Mesenchymal stem cell (in vitro differentiated cells and primary cell): ENCODE measurements around the gene CHAC2.
A peak's percentile ranks its signal among the peaks of the same experiment; 100 is the strongest.

Experiments used
- DNase-seq: peaks from one replicate; pipeline ENCODE4 v3.0.0-alpha.2; 2013
- H2AFZ ChIP-seq: one replicate; pipeline ENCODE4 v1.6.1; 2013; ENCODE audit warnings: low read depth, mild to moderate bottlenecking, control low read depth, inconsistent platforms, low read length, moderate library complexity
- H2AK5ac ChIP-seq: 2 replicates; pipeline ENCODE4 v1.6.1; 2013; ENCODE audit warnings: low read length, moderate library complexity, mild to moderate bottlenecking, inconsistent platforms; ENCODE audit not compliant: severe bottlenecking
- H2BK120ac ChIP-seq: one replicate; pipeline ENCODE4 v1.6.1; 2013; ENCODE audit warnings: low read depth, mild to moderate bottlenecking, inconsistent platforms, low read length, moderate library complexity
- H2BK12ac ChIP-seq, 2 experiments: one replicate each; pipeline ENCODE4 v1.6.1; 2013; ENCODE audit warnings: inconsistent platforms in 2 of 2, low read length in 2 of 2, mild to moderate bottlenecking in 2 of 2, moderate library complexity in 2 of 2, control low read depth in 1 of 2
- H2BK15ac ChIP-seq: one replicate; pipeline ENCODE4 v1.6.1; 2013; ENCODE audit warnings: mild to moderate bottlenecking, low read depth, inconsistent platforms; ENCODE audit not compliant: poor library complexity, severe bottlenecking
- H2BK5ac ChIP-seq: 2 replicates; pipeline ENCODE4 v1.6.1; 2013; ENCODE audit warnings: low read depth, mild to moderate bottlenecking, low read length, control low read depth, inconsistent platforms; ENCODE audit not compliant: poor library complexity, severe bottlenecking
- H3K14ac ChIP-seq, 2 experiments: one replicate each; pipeline ENCODE4 v1.6.1; 2013; ENCODE audit warnings: inconsistent platforms in 2 of 2, low read length in 2 of 2, control low read depth in 1 of 2, mild to moderate bottlenecking in 1 of 2, moderate library complexity in 1 of 2
- H3K18ac ChIP-seq, 2 experiments: one replicate each; pipeline ENCODE4 v1.6.1; 2013; ENCODE audit warnings: inconsistent platforms in 2 of 2, low read length in 2 of 2, control low read depth in 1 of 2, low read depth in 1 of 2, mild to moderate bottlenecking in 1 of 2
- H3K23ac ChIP-seq, 2 experiments: one replicate each; pipeline ENCODE4 v1.6.1; 2013; ENCODE audit warnings: inconsistent platforms in 2 of 2, low read length in 2 of 2, mild to moderate bottlenecking in 2 of 2, moderate library complexity in 2 of 2, control low read depth in 1 of 2
- H3K27ac ChIP-seq: 2 replicates; pipeline ENCODE4 v1.5.1; 2013; ENCODE audit warnings: mild to moderate bottlenecking, moderate library complexity, low read length, control low read depth, inconsistent platforms; ENCODE audit not compliant: poor library complexity, severe bottlenecking
- H3K27me3 ChIP-seq, 2 experiments: 2 replicates each; pipeline versions ENCODE4 v1.6.1 to v1.7.0; 2013; ENCODE audit warnings: low read length in 2 of 2, mild to moderate bottlenecking in 2 of 2, moderate library complexity in 2 of 2, control low read depth in 1 of 2, inconsistent platforms in 1 of 2; ENCODE audit not compliant: control insufficient read depth in 1 of 2, insufficient read depth in 1 of 2
- H3K36me3 ChIP-seq, 2 experiments: 2 replicates each; pipeline versions ENCODE4 v1.6.1 to v1.7.0; 2013; ENCODE audit warnings: low read length in 2 of 2, control low read depth in 1 of 2, inconsistent platforms in 1 of 2, low read depth in 1 of 2, mild to moderate bottlenecking in 1 of 2; ENCODE audit not compliant: insufficient read depth in 2 of 2, control insufficient read depth in 1 of 2
- H3K4ac ChIP-seq, 2 experiments: one replicate each; pipeline ENCODE4 v1.6.1; 2013; ENCODE audit warnings: inconsistent platforms in 2 of 2, low read length in 2 of 2, mild to moderate bottlenecking in 2 of 2, moderate library complexity in 2 of 2, control low read depth in 1 of 2, low read depth in 1 of 2
- H3K4me1 ChIP-seq: 2 replicates; pipeline ENCODE4 v1.6.1; 2013; ENCODE audit warnings: low read depth, low read length, control low read depth; ENCODE audit not compliant: control insufficient read depth, insufficient read depth
- H3K4me2 ChIP-seq: 2 replicates; pipeline ENCODE4 v1.6.1; 2013; ENCODE audit warnings: low read length, mild to moderate bottlenecking, inconsistent platforms; ENCODE audit not compliant: poor library complexity, severe bottlenecking
- H3K4me3 ChIP-seq, 2 experiments: 2 replicates each; pipeline versions ENCODE4 v1.5.1 to v1.7.0; 2013; ENCODE audit warnings: low read length in 2 of 2, mild to moderate bottlenecking in 2 of 2, control low read depth in 1 of 2, low read depth in 1 of 2; ENCODE audit not compliant: insufficient read depth in 1 of 2
- H3K79me1 ChIP-seq: replicated peaks from 2 replicates; pipeline ENCODE4 v1.6.1; 2013; ENCODE audit warnings: mild to moderate bottlenecking, control low read depth, low read length, inconsistent platforms; ENCODE audit not compliant: poor library complexity, severe bottlenecking
- H3K9ac ChIP-seq: 2 replicates; pipeline ENCODE4 v1.7.0; 2013; ENCODE audit warnings: mild to moderate bottlenecking, low read length, moderate library complexity
- H3K9me3 ChIP-seq: 2 replicates; pipeline ENCODE4 v1.7.0; 2013; ENCODE audit warnings: mild to moderate bottlenecking, low read length; ENCODE audit not compliant: control insufficient read depth
- H4K8ac ChIP-seq: one replicate; pipeline ENCODE4 v1.6.1; 2013; ENCODE audit warnings: inconsistent platforms, mild to moderate bottlenecking, low read length, moderate library complexity
- H4K91ac ChIP-seq: one replicate; pipeline ENCODE4 v1.6.1; 2013; ENCODE audit warnings: mild to moderate bottlenecking, low read length, inconsistent platforms
- WGBS: methylation state at CpG from one replicate; pipeline ENCODE4 v1.1.7; 2013; ENCODE audit warnings: mixed read lengths; 5-methylcytosine and 5-hydroxymethylcytosine counted together

Gene CHAC2

DNA sequence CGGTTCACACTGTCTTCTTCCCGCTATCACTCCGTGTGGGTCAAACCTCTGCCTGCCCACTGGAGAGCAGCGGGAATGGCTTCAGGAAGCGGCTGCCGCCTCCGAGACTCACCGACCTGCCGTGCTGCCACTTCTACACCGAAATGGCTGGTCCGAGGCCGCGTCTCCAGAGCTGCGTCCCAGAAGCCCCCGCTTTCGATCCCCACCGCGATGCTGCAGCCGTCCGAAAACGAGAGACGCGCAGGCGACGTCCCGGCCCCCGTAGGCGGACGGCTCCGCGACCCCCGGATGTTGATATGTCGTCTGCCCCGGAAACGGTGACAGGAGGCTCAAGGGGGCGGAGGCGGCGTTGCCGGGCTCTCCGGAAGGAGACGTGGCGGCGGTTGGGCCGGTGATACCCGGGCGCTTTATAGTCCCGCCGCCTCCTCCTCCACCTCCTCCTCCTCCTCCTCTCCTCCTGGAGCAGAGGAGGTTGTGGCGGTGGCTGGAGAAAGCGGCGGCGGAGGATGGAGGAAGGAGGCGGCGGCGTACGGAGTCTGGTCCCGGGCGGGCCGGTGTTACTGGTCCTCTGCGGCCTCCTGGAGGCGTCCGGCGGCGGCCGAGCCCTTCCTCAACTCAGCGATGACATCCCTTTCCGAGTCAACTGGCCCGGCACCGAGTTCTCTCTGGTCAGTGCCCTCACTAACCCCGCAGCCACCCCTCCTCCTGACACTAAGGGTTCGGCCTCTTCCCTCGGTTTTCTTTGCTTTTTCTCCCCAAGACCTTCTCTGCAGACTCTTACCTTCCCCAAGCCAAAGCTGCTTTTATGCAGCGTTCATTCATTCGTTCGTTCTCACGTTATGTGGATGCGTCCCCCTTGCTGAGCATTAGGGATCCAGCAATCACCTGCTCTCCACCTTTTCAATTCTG is 19.4 kb downstream of the CHAC2 start, which contains the start of the genes ASB3 and ERLEC1:
TSS of gene ASB3 (minus strand) at position 249 of the 909 bp plus-strand sequence. CDS start 21,381 bp downstream, outside the sequence.
TSS of gene ERLEC1 (plus strand) at position 340 of the 909 bp plus-strand sequence. CDS start at position 507, 167 bp downstream.
- Histone ChIP-seq H3K27ac (peak within 1 kb of the TSS; percentile 87), H3K9me3 (no peaks in the 10 kb centered on the region), H3K4me2 (peak within 1 kb of the TSS; percentile 54), H2BK12ac (peak within 1 kb of the TSS in 1 of 2 experiments; percentile 73), H2AK5ac (no peak within 1 kb of the TSS), H3K36me3 (peaks cover 0 to under 1% of the 10 kb centered on the region in 2 experiments), H2AFZ (peak within 1 kb of the TSS; percentile 83), H4K91ac (peak within 1 kb of the TSS; percentile 93), H3K23ac (peak within 1 kb of the TSS; percentile 57 to 97), H3K14ac (no peak within 1 kb of the TSS), H3K4me3 (peak within 1 kb of the TSS; percentile 85 to 88), H3K79me1 (peaks cover 8% of the 10 kb centered on the region), H2BK15ac (peak within 1 kb of the TSS; percentile 81), H3K27me3 (no peaks in the 10 kb centered on the region), H2BK120ac (peak within 1 kb of the TSS; percentile 78), H2BK5ac (no peak within 1 kb of the TSS), H3K4ac (peak within 1 kb of the TSS; percentile 64 to 93), H3K4me1 (peaks cover 8% of the 10 kb centered on the region), H4K8ac (peak within 1 kb of the TSS; percentile 98), H3K9ac (peak within 1 kb of the TSS; percentile 92), H3K18ac (peak within 1 kb of the TSS; percentile 92 to 97)
- peak; percentile 90 for DNase-seq
- under 1% methylated on average over 57 of the region's 77 CpGs for WGBS

GRCh38 chr2:53787614-53788289 is 20.1 kb downstream of the CHAC2 start:
- H2AK5ac ChIP-seq, result no peak overlapping the region
- peak overlapping the region in 1 of 2 experiments; percentile 8 for H3K18ac ChIP-seq
- H3K14ac ChIP-seq, result no peak overlapping the region
- H3K4ac ChIP-seq, result peak overlapping the region in 1 of 2 experiments; percentile 64
- H3K4me3 ChIP-seq, result peak overlapping the region; percentile 85 to 88
- WGBS, result 20% methylated on average over 10 of the region's 17 CpGs
- no peak overlapping the region for H2BK5ac ChIP-seq
- H4K8ac ChIP-seq, result peak overlapping the region; percentile 75
- peak; percentile 78 for DNase-seq
- H3K9ac ChIP-seq, result peak overlapping the region; percentile 92
- H3K4me1 ChIP-seq, result peaks cover 8% of the 10 kb centered on the region
- H3K79me1 ChIP-seq, result peaks cover 5% of the 10 kb centered on the region
- no peak overlapping the region for H2BK15ac ChIP-seq
- H2BK120ac ChIP-seq, result no peak overlapping the region
- H3K27ac ChIP-seq, result no peak overlapping the region
- H2BK12ac ChIP-seq, result no peak overlapping the region
- no peaks in the 10 kb centered on the region for H3K36me3 ChIP-seq
- no peaks in the 10 kb centered on the region for H3K27me3 ChIP-seq
- no peaks in the 10 kb centered on the region for H3K9me3 ChIP-seq
- H3K4me2 ChIP-seq, result peak overlapping the region; percentile 54
- H4K91ac ChIP-seq, result peak overlapping the region; percentile 43
- no peak overlapping the region for H3K23ac ChIP-seq
- H2AFZ ChIP-seq, result peak overlapping the region; percentile 2

GRCh38 chr2:53793261-53793660 is 25.7 kb downstream of the CHAC2 start:
- no peak overlapping the region for H2AFZ ChIP-seq
- H2BK15ac ChIP-seq, result no peak overlapping the region
- peaks cover 11 to 34% of the 10 kb centered on the region in 2 experiments for H3K36me3 ChIP-seq
- no peaks in the 10 kb centered on the region for H3K9me3 ChIP-seq
- peaks cover 13% of the 10 kb centered on the region for H3K79me1 ChIP-seq
- H3K23ac ChIP-seq, result no peak overlapping the region
- H2BK5ac ChIP-seq, result no peak overlapping the region
- H3K18ac ChIP-seq, result no peak overlapping the region
- no peak overlapping the region for H4K8ac ChIP-seq
- H3K27ac ChIP-seq, result no peak overlapping the region
- no peak overlapping the region for H3K4me2 ChIP-seq
- no peak overlapping the region for H2AK5ac ChIP-seq
- no peak overlapping the region for H2BK120ac ChIP-seq
- H3K4ac ChIP-seq, result no peak overlapping the region
- DNase-seq, result peak; percentile 75
- WGBS, result 100% methylated on average over 1 of the region's 3 CpGs
- H3K9ac ChIP-seq, result no peak overlapping the region
- H3K27me3 ChIP-seq, result no peaks in the 10 kb centered on the region
- no peak overlapping the region for H4K91ac ChIP-seq
- H2BK12ac ChIP-seq, result no peak overlapping the region
- H3K4me1 ChIP-seq, result peaks cover 2% of the 10 kb centered on the region
- H3K14ac ChIP-seq, result no peak overlapping the region
- no peak overlapping the region for H3K4me3 ChIP-seq

DNA sequence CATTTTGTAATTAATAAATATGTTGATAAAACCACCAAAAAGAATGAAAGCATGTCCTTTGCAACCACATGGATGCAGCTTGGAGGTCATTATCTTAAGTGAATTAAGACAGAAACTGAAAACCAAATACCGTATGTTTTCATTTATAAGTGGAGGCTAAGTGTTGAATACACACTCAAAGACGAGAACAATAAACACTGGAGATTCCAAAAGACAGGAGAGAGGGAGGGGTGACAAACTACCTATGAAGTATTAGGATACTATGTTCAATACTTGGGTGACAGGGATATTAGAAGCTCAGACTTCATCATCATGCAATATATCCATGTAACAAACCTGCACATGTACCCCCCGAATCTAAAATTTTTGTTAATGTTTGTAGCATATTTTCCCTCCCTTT is 26.2 kb downstream of the CHAC2 start:
- H3K79me1 ChIP-seq, result peaks cover 14% of the 10 kb centered on the region
- H2BK5ac ChIP-seq, result no peak overlapping the region
- no peak overlapping the region for H3K18ac ChIP-seq
- no peak overlapping the region for H3K23ac ChIP-seq
- no peak overlapping the region for H3K14ac ChIP-seq
- H2BK120ac ChIP-seq, result no peak overlapping the region
- H3K4me3 ChIP-seq, result no peak overlapping the region
- no peaks in the 10 kb centered on the region for H3K9me3 ChIP-seq
- H4K8ac ChIP-seq, result no peak overlapping the region
- H2AFZ ChIP-seq, result no peak overlapping the region
- no peak overlapping the region for H2BK15ac ChIP-seq
- H3K27me3 ChIP-seq, result no peaks in the 10 kb centered on the region
- H2AK5ac ChIP-seq, result no peak overlapping the region
- peaks cover 13 to 39% of the 10 kb centered on the region in 2 experiments for H3K36me3 ChIP-seq
- no peak overlapping the region for H3K4me2 ChIP-seq
- H2BK12ac ChIP-seq, result no peak overlapping the region
- 86% methylated on average over 2 of the region's 3 CpGs for WGBS
- H3K4me1 ChIP-seq, result no peaks in the 10 kb centered on the region
- H3K4ac ChIP-seq, result no peak overlapping the region
- no peak overlapping the region for H3K27ac ChIP-seq
- no peak overlapping the region for H4K91ac ChIP-seq
- H3K9ac ChIP-seq, result no peak overlapping the region
- DNase-seq, result no peak
